Activated naive CD8-positive, alpha-beta T cell treated with anti-CD3 and anti-CD28 coated beads, Interleukin-2, amount 50 U/mL, for 24 hours (primary cell): ENCODE data around the gene CDC40.
A peak's percentile ranks its signal among the peaks of the same experiment; 100 is the strongest.

ENCODE experiments used
- ATAC-seq: fragments of 150-1000 bp; cut with Tn5 transposase; one replicate; pipeline ENCODE4 v1.10.0; 2021
- DNase-seq: peaks from one replicate; pipeline ENCODE4 v3.0.0; 2021
- H3K27ac Mint-ChIP-seq: one replicate; pipeline ENCODE4 v1.8.0; 2021; ENCODE audit warnings: mild to moderate bottlenecking, mixed read lengths
- H3K27me3 Mint-ChIP-seq: one replicate; pipeline ENCODE4 v1.8.0; 2021; ENCODE audit warnings: mixed read lengths
- H3K36me3 Mint-ChIP-seq: one replicate; pipeline ENCODE4 v1.8.0; 2021; ENCODE audit warnings: low read depth, mixed read lengths
- H3K4me1 Mint-ChIP-seq: one replicate; pipeline ENCODE4 v1.8.0; 2021; ENCODE audit warnings: mixed read lengths
- H3K4me3 Mint-ChIP-seq: one replicate; pipeline ENCODE4 v1.8.0; 2021; ENCODE audit warnings: mild to moderate bottlenecking, moderate library complexity, mixed read lengths
- H3K9me3 Mint-ChIP-seq: one replicate; pipeline ENCODE4 v1.8.0; 2021; ENCODE audit warnings: mixed read lengths

Gene CDC40

GRCh38 chr6:110180228-110181008, at the start of gene CDC40:
Gene CDC40 (plus strand): TSS chr6:110180427. CDS start chr6:110180445, 18 bp downstream.
- no peak within 1 kb of the TSS for H3K27ac Mint-ChIP-seq
- H3K4me1 Mint-ChIP-seq = peaks cover 6% of the 10 kb centered on the region
- H3K36me3 Mint-ChIP-seq = no peaks in the 10 kb centered on the region
- peaks cover 2% of the 10 kb centered on the region for H3K27me3 Mint-ChIP-seq
- H3K4me3 Mint-ChIP-seq = no peak within 1 kb of the TSS
- DNase-seq = peak; percentile 57
- peak; percentile 47 for ATAC-seq
- no peaks in the 10 kb centered on the region for H3K9me3 Mint-ChIP-seq

GRCh38 chr6:110137924-110138887, 42.0 kb upstream of the CDC40 start:
- Mint-ChIP-seq H3K27ac (no peak overlapping the region), H3K9me3 (peaks cover 5% of the 10 kb centered on the region), H3K4me1 (no peaks in the 10 kb centered on the region), H3K36me3 (no peaks in the 10 kb centered on the region), H3K4me3 (no peak overlapping the region), H3K27me3 (peaks cover 9% of the 10 kb centered on the region)
- DNase-seq (no peak), ATAC-seq (no peak)

- ATAC-seq (no peak), DNase-seq (no peak)
- Mint-ChIP-seq H3K36me3 (no peaks in the 10 kb centered on the region), H3K27me3 (peaks cover 9% of the 10 kb centered on the region), H3K9me3 (peaks cover 5% of the 10 kb centered on the region), H3K27ac (no peak overlapping the region), H3K4me3 (no peak overlapping the region), H3K4me1 (no peaks in the 10 kb centered on the region)
These were observed 41.2 kb upstream of the CDC40 start for GRCh38 chr6:110139052-110139451.

- ATAC-seq = no peak
- no peak for DNase-seq
- Mint-ChIP-seq H3K27ac (no peak overlapping the region), H3K4me3 (no peak overlapping the region), H3K4me1 (no peaks in the 10 kb centered on the region), H3K27me3 (peaks cover 9% of the 10 kb centered on the region), H3K9me3 (no peaks in the 10 kb centered on the region), H3K36me3 (no peaks in the 10 kb centered on the region)
These were observed 39.6 kb upstream of the CDC40 start for GRCh38 chr6:110140650-110141049.

- Mint-ChIP-seq H3K4me3 (no peak overlapping the region), H3K4me1 (no peaks in the 10 kb centered on the region), H3K9me3 (no peaks in the 10 kb centered on the region), H3K27ac (no peak overlapping the region), H3K36me3 (no peaks in the 10 kb centered on the region), H3K27me3 (peaks cover 2% of the 10 kb centered on the region)
- ATAC-seq (no peak), DNase-seq (no peak)
These were observed 32.4 kb upstream of the CDC40 start for GRCh38 chr6:110147870-110148269.

- Mint-ChIP-seq H3K27ac (no peak overlapping the region), H3K27me3 (peaks cover 2% of the 10 kb centered on the region), H3K4me3 (no peak overlapping the region), H3K36me3 (peaks cover 2% of the 10 kb centered on the region), H3K4me1 (peaks cover 2% of the 10 kb centered on the region), H3K9me3 (no peaks in the 10 kb centered on the region)
- ATAC-seq (no peak), DNase-seq (no peak)
These were observed 21.7 kb upstream of the CDC40 start for GRCh38 chr6:110158479-110158878.

GRCh38 chr6:110170081-110170480, 10.1 kb upstream of the CDC40 start:
- Mint-ChIP-seq H3K36me3 (no peaks in the 10 kb centered on the region), H3K4me1 (no peaks in the 10 kb centered on the region), H3K9me3 (no peaks in the 10 kb centered on the region), H3K27me3 (peaks cover 6% of the 10 kb centered on the region), H3K27ac (no peak overlapping the region), H3K4me3 (no peak overlapping the region)
- ATAC-seq = no peak
- DNase-seq = no peak

- DNase-seq (no peak), ATAC-seq (no peak)
- Mint-ChIP-seq H3K27ac (no peak overlapping the region), H3K27me3 (peaks cover 7% of the 10 kb centered on the region), H3K4me3 (no peak overlapping the region), H3K4me1 (peaks cover 4% of the 10 kb centered on the region), H3K9me3 (no peaks in the 10 kb centered on the region), H3K36me3 (no peaks in the 10 kb centered on the region)
These were observed 6.6 kb upstream of the CDC40 start for GRCh38 chr6:110173506-110174132.

- Mint-ChIP-seq H3K36me3 (no peaks in the 10 kb centered on the region), H3K4me3 (peak overlapping the region; percentile 81), H3K4me1 (peaks cover 4% of the 10 kb centered on the region), H3K9me3 (no peaks in the 10 kb centered on the region), H3K27ac (peak overlapping the region; percentile 33), H3K27me3 (peaks cover 7% of the 10 kb centered on the region)
- peak; percentile 53 for ATAC-seq
- DNase-seq = peak; percentile 67
These were observed 1.4 kb upstream of the CDC40 start for GRCh38 chr6:110178626-110179405.

- peak; percentile 86 for ATAC-seq
- Mint-ChIP-seq H3K36me3 (no peaks in the 10 kb centered on the region), H3K9me3 (no peaks in the 10 kb centered on the region), H3K4me3 (peak within 1 kb of the TSS; percentile 81), H3K27me3 (peaks cover 4% of the 10 kb centered on the region), H3K27ac (peak within 1 kb of the TSS; percentile 33), H3K4me1 (peaks cover 4% of the 10 kb centered on the region)
- DNase-seq = peak; percentile 89
These were observed 610 bp upstream of the CDC40 start, which contains the start of gene WASF1 for GRCh38 chr6:110179406-110180227. Gene WASF1 (minus strand): TSS chr6:110179670. CDS start chr6:110127601, 52,069 bp downstream.

GRCh38 chr6:110181131-110182030, 1.2 kb downstream of the CDC40 start:
- Mint-ChIP-seq H3K4me3 (no peak overlapping the region), H3K36me3 (no peaks in the 10 kb centered on the region), H3K4me1 (peaks cover 14% of the 10 kb centered on the region), H3K27ac (no peak overlapping the region), H3K27me3 (peaks cover 2% of the 10 kb centered on the region), H3K9me3 (no peaks in the 10 kb centered on the region)
- ATAC-seq = peak; percentile 9
- DNase-seq = no peak

GRCh38 chr6:110183292-110183885, 3.2 kb downstream of the CDC40 start:
- DNase-seq = no peak
- peaks cover 27% of the 10 kb centered on the region for H3K4me1 Mint-ChIP-seq
- no peak overlapping the region for H3K4me3 Mint-ChIP-seq
- no peak for ATAC-seq
- no peaks in the 10 kb centered on the region for H3K27me3 Mint-ChIP-seq
- no peaks in the 10 kb centered on the region for H3K9me3 Mint-ChIP-seq
- H3K27ac Mint-ChIP-seq = no peak overlapping the region
- no peaks in the 10 kb centered on the region for H3K36me3 Mint-ChIP-seq
